Fibroblast of upper back skin (primary cell): ENCODE results near the gene POLN.
A peak's percentile ranks its signal among the peaks of the same experiment; 100 is the strongest.

Experiments used
- DNase-seq: peaks from one replicate; pipeline ENCODE4 v3.0.0-alpha.2; 2013

The POLN gene

GRCh38 chr4:2262145-2262943 lies 20.4 kb upstream of the POLN start:
- DNase-seq = peak; percentile 100

DNA sequence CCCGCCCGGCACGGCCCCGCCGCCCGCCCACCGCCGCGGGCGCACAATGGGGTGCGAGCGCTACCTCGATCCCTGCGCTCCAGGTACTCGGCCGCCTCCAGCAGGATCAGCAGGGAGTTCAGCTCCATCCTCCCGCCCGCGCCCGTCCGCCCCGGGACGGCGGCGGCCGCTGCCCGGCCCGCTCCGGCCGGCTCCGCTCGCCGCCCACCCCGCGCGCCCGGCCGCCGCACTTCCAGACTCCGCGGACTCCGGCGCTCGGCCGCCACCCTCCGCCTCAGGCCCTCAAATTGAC lies 19.9 kb upstream of the POLN start, which contains the start of gene MXD4:
Gene MXD4, minus strand, starts transcription at position 257 of the 292 bp plus-strand sequence. Its CDS starts 129 bp downstream, at position 128.
- DNase-seq = no peak

DNA sequence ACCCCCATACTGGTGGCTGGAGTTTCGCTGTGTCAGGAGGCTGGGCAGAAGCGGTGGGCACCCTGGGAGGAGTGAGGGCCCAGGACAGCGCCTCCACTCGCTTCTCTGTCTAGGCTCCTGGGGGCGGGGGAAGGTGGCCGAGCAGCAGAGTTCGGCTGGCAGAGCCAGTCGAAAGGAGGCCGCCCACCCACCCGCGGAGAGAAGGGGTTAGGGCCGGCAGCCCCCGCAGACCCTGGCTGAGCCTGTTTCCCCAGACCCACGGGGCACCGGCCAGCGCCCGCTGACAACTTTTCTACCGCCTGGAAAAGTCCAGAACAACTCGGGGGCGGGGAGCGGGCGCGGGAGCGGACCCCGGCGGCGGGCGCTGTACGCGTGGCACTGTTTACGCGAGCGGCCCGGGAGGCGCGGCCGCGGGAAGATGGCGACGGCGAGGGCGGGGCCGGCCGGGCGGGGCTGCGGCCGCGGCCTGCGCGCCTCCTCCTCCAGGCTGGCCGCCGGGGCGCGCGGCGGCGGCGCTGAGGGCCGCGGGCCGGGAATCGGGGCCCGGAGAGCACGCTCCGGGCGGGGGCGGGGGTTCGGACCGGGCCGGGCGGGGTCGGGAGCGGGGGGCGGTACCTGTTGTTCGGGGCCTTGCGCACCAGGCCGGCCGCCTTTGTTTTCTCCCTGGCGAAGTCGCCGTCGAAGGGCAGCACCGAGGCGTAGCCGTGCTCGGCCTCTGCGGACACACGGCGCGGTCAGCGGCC lies 19.4 kb upstream of the POLN start:
- DNase-seq = peak; percentile 45

GRCh38 chr4:2260344-2261109 lies 18.6 kb upstream of the POLN start:
- DNase-seq = no peak

DNA sequence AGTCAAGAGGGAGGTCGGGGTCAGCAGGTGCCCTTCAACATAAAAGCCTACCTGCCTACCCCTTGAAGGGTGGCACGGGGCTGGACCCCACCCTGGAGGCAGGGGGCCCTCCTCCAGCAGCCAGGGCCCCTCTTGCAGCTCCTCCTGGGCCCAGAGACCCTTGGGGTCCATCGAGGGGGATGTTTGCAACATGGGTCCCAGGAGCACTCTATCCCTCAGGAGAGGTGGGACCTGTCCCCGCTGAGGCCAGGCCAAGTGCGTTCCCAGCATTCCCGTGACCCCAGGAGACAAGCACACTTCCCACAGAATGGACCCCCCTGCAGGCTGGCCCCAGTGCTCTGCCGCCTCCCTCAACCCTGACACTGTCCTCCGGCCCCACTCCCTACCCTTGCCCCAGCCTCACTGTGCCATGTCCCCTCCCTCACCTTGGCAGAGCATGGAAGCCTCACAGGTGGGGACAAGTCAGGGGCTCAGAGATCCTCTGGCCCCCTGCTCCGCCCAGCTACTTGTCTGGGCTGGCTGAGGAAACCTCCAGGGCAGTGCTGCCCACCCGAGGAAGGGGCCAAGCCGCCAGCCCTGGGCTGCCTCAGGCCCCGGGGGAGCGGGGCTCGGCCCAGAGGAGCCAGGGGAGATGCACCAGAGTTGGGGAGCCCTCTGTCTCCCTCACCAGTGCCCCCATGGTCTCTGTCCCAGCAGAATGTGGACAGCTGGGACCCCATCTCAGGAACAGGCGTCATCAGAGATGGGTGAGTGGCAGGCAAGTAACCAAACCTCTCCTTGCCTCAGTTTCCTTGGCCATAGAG lies 17.8 kb upstream of the POLN start:
- DNase-seq = no peak

GRCh38 chr4:2259036-2259540 lies 17.2 kb upstream of the POLN start:
- DNase-seq = no peak

DNA sequence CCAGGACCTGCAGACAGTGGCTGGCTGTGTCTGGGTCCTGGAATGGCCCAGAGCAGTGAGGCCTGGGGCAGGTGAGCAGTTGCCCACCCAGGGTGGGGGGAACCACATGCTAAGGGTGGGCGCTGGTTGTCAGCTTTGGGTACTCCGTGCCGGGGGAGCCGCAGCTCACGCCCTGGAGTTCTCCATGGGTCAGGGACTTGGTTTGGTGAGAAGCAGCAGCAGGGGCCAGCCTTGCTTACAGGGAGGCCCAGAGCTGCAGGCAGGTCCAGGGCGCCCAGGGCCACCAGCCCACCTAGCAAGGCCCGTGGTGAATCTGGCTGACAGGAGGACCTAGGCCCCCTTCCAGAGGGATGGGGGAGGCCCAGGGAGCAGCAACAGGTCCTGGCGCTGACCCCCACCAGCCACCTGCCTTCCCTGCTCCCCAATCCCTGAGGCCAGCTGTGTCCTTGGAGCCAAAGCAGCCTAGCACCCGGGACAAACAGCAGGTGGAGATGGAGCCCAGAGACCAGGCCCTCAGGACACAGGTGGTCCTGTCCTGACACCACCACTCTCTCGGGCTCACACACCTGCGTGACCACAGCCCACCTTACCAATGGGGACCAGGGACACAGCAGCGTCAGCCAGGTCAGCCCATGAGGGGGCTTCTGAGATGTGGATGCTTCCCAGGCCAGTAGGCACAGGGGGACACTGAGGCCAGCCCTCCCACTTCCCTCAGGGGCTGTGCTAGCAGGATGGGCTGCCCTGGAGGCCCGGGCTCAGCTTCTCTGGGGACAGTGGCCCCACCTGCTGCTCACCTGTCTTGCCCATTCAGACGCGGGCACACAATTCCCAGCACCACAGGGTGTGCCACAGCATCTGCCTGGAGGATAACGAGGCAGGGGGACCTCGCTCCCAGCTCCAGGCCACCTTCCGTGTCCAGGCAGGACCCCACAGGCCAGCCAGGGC lies 16.4 kb upstream of the POLN start:
- no peak for DNase-seq

- no peak for DNase-seq
Observed at GRCh38 chr4:2257361-2258081, 15.6 kb upstream of the POLN start.

DNA sequence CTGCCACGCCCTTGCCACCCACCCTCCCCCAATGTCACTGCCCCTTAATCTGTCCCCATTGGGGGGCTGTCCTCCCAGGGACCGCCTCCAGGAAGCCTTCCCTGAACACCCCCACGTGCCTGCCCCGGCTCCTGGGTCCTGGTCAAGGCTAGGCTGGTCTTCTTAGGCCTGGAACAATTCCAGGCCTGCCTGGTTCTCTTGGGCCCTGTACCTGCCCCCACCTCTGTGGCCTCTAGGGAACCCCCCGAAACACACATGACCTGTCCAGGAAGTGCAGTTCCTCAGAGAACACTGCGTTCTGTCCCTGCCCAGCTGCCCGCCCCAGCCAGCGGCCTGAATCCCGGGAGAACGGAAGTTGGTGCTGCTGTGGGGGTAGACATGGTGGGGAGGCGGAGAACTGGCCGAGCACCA lies 14.9 kb upstream of the POLN start:
- DNase-seq = no peak

- DNase-seq = no peak
Observed at GRCh38 chr4:2256156-2256731, 14.3 kb upstream of the POLN start.

- DNase-seq = no peak
Observed at GRCh38 chr4:2255501-2256155, 13.7 kb upstream of the POLN start.

DNA sequence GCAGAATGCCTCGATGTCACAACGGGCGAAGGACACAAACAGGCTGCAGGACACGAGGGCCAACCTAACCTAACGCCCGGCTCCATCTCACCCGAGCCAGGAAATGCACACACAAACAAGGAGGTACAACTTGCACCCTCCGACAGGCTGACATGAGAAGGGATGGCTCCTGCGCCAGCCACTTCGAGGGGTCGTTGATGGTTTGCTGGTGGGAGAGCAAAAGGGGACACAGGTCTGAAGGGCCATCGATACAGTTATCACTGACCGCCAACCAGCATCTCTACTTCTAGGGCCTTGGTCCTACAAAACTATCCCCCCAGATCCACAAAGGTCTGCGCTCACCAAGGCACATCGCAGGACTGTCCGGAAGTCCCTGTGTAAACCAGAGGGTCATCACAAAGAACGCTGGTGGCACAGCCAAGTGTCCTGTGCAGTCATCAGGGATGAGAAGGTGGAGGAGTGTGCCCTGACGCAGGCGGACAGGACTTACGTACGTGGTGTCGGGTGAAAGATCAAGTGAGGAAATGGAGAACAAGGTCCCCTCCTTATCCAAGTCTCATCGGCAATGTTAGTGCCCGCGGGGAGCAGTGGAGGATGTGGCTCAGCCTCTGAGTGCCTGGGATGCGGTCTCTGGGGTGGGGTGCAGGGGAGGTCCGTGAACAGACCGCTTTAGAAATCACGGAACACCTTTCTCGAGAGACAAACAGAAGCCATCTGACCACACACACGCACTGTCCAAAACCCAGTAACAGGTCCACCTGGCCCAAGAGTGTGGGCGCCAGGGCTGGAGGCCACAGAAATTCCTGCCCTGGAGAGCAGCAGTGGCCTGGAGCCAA lies 13.0 kb upstream of the POLN start:
- no peak for DNase-seq

DNA sequence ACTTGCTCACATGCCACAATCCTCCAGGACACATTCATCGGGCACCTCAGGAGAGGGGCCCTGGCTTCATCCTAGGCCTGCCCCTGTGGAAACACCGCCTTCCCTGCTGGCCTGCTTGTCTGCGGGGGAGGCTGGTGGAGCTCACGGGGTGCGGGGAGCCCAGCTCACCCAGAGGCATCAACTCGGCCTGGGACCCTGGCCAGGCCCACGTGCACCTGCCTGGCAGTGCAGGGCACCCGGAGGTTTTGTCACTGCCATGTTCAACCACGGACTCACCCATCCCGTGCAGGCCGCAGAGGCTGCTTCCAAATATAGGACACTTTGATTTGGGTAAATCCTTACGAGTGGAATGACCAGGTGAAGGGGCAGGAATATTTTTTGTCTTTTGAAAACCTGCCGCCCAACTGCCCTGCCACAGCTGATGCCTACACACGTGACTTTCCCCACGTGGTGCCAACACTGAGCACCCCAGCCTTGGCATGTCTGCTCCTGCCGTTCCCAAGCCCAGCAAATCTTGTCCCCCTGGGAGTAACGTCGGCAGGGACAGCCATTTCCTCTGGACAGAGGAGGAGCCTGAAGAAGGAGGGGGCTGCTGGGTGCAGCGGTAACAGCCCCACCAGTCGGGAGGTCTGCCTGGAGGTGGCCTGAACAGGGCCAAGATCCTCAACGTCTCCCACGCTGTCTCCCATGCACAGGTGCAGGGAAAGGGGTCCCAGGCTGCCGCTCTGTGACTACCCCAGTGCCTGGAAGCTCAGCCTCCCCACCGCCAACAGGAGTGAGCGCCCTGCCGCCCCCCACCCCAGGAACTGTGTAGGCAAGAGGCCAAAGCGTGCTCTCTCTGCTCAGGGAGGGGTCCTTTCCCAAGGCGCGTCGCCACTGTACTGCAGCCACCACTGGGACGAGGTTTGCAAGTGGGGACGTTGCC lies 11.5 kb upstream of the POLN start:
- DNase-seq = no peak

GRCh38 chr4:2252530-2253091 lies 10.7 kb upstream of the POLN start:
- DNase-seq = no peak

- DNase-seq = no peak
Observed at GRCh38 chr4:2251795-2252529, 10.0 kb upstream of the POLN start.

DNA sequence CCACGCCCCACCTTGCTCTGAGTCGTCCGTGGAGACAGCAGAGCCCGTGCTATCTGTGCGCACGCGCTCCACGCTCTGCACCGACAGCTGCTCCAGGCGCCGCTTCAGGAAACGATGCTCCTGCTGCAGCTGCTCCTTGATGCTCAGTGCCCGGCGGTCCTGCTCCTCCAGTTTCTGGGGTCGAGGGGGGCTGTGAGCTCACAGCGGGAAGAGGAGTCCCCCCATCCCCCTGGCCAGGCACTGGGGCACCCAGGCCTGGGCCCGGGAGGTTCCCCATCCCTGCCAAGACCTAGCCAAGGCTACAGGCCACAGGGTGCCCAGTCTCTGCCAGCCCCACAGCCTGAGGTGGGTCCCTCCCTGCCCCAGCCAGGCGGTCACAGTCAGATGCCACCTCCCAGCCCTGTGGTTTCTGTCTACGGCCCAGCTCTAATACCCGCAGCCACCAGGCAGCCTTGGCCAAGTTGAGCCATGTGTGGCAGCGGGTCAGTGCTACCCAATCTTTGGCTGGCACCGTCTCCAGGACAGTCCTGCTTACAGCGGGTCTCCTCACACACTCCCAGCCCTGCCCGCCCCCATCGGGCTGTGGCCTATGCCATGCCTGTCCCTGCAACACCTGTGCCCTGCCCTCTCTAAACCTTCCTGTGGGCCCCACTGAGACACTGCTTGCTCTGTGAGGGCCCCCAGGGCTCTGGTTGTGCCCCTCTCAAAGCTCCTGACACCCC lies 9.3 kb upstream of the POLN start:
- DNase-seq = no peak
